HG02852 (cell line): ENCODE results near the gene SLC25A48.

Source experiments
- ATAC-seq: cut with Tn5 transposase; IDR thresholded peaks from one replicate; pipeline ENCODE4 v1.9.1; 2021; ENCODE audit warnings: mild to moderate bottlenecking, moderate library complexity; ENCODE audit not compliant: unreplicated experiment

Gene SLC25A48

DNA sequence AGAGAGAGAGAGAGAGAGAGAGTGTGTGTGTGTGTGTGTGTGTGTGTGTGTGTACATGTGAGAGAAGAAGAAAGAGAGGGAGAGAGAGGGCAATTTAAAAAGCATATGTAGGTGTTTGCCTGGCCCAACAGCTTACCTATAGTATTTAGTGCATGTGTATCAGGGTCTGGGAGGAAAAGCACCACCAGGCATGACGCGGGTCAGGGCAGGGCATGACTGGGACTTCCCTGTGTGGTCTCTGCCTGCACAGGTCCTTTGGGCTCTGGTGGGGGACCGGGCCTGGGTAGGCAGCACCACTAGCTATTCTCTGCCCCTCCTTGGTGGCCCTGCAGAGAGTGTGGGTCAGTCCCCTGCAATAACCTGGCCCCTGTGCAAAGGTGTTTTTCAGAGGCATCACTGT, 45.1 kb downstream of the SLC25A48 start:
- no peak for ATAC-seq

DNA sequence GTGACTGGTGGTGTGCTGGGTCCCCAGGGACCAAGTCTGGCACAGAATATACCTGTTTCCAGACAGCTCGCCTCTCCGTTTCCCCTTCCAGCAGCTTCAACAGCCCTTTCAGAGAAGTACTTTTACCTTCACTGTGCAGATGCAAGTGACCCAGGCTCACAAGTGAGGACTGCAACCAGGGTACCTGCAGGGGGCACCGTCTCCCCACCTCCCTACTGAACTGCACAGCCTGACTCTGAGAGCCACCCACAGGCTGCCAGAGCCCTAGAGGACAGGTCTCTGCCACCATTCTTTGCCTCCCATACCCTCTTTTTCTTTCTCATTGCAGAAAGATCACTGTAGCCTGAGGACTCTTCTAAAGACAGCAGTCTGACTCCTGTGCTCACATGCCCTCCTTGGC, 45.8 kb downstream of the SLC25A48 start:
- ATAC-seq: no peak

DNA sequence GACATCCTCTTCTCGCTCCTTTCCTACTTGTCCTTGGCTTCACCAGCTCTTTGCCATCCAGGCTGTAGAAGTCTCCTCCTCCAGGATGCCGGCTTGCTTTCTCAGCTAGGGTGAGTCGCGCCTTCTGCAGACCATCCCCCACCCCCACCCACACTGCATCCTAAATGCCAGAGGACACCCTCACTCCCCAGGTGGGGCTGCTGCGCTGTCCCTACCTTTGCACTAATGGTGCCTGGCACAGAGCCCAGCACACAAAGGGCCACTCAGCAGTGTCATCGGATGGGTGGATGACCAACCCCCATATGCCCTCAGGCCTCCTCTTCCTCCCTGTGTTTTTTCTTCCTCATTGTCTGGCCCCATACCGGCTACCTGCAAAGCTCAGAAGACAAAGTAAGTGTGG, 46.3 kb downstream of the SLC25A48 start:
- ATAC-seq: no peak

DNA sequence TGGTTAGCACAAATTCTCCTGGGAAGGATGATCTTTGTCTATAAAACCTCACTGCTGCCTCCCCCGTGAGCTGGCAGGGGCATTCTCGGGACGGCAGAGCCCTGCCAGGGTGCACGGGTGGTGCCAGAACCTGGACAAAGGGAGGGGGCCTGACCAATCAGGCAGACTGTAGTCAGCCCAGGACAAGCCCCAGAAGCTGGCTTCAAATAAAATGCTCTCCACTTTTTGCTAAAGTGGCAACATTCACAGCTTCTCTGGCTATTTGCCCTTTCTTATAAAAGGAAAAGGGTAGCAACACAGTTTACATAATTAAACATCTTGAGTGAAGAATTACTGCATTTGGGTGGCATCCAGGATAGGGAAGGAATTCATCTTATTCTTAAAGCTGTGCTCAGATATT, 46.8 kb downstream of the SLC25A48 start:
- no peak for ATAC-seq

DNA sequence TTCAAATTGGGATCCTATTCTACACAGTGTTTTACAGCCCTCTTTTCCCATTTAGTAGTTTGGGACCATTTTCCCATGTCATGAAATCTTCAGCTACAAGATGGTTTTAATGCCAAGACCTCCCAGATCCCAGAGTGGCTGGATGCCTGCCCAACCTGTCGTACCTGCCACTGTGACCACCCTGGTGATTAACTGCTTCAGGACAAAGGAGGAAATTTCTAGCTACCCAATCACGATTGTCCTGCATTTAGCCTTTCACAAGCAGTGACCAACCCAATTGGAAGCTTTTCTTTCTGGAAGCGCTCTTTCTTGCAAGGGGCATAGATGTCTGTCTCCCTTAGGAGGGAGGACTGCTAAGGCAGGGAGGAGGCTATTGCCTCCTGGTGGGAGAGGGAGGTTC, 47.4 kb downstream of the SLC25A48 start:
- ATAC-seq: no peak

DNA sequence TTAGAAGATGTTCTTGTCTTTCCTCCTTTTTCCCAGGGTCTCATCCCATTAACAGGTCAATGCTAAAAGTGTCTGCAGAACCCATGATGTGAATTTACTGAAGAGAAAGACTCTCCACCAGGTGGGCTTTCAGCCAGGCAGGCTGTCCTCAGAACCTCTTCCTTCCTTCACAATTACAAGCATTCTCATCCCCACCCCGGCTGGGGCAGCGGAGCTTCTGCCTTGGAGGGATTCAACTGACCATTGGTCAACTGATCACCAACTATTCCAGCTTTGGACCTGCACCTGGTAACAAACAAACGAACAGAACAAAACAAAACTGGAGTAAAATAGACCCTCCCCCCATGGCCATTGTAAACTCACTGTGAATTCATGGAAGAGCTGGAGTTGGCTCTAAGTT, 48.6 kb downstream of the SLC25A48 start:
- no peak for ATAC-seq

DNA sequence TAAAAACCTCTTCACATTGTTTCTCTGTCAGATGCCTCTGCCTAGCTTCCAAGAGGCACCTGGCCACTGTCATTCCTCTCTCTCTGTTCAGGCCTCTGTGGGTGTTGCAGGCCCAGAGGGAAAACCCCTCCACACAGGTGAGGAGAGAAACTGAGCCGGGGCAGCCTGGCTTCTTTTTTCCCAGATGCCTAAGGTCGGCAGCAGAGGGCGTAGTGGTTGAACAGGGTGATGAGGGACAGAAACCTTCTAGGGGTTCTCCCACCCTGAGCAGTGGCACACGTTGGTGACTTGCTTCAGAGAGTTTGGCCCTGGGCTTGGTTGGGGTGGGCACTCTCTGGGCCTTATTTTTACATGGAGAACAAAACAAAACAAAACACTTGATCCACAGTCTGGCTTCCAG, 49.0 kb downstream of the SLC25A48 start:
- no peak for ATAC-seq

DNA sequence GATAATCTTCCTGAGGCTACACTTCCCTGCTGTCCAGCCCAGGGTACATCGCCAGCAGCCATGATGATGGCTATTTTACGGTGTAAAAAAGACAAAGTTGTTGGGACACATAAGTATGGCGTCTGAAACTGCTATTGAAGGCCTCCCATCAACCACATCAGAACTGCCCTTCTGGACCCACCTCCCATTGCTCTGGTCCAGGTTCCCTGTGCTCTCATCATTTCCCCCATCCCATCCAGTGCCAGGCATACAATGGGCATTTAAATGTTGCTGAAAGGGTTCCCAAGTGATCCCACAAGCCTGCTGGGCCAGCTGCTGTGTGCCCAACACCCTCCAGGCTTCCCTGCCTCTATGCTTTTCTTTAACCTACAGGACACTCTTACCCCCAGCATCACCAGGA, 50.6 kb downstream of the SLC25A48 start:
- ATAC-seq: no peak

DNA sequence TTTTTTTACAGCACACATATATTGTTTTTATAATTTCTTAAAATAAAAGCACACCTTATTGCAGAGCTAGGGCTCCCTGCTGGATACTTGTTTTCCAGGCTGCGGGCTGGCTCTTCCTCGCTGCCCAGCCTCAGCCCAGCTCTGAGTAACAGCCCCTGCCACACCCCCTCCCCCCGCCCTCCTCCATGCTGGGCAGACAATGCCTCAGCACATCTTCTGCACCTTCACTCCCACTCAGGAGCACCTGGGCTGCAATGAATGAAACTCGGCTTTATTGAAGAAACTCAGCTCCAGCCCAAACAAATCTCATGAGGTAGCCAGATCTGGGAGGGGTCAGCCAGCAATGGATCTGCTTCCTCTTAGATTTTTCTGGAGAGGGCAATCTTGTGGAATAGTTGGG, 51.7 kb downstream of the SLC25A48 start:
- no peak for ATAC-seq

DNA sequence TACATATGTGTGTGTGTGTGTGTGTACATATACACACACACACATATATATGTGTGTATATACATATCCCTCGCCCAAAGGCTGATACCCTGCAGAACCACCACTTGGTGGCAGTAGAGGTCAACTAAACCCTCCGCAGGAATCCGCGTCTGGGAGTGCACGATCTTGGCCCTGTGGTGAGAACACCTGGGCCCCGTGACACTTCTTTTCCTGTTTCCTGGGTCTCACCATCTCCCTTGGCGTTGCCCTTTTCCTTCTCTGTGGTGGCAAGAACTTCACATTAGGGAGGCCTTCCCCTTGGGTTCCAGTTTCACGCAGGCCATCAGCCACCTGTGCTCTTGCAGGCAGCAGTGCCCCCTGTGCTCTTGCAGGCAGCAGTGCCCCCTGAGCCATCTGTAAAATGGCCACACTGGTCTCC, 53.0 kb downstream of the SLC25A48 start:
- peak; percentile 90 for ATAC-seq

DNA sequence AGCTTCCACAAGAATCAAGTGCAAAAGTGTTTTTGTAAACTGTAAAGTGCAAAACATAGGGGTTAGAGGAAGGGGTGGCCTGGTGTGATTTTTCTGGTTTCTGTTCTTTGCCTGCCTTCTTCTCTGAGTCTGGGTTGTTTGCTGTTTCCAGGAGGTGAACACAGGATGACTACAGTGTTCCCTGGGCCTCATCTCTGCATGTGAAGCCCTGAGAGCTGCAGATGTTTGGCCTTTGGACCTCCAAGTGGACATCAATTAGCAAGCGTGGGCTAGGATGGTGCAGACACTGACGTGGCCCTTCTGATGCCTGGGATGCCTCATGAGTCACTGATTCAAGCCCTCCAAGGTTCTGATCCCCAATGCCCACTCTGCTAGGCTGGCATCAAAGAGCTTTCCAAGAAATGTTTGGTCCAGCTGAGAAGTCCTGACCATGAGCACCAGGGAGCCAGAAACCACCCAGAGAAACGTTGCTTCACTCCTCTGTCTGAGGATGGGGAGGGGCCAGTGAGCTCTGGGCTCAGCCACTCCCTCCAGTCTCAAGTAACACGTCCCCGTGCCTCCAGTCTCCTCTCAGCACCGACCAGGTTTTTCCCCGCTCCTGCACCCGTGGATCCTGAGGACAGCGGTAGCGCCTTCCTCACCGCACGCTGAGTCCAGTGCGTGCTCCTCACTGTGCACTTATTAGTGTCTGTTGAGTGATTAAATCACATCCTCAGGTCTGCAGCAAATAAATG, 53.6 kb downstream of the SLC25A48 start:
- ATAC-seq: no peak

DNA sequence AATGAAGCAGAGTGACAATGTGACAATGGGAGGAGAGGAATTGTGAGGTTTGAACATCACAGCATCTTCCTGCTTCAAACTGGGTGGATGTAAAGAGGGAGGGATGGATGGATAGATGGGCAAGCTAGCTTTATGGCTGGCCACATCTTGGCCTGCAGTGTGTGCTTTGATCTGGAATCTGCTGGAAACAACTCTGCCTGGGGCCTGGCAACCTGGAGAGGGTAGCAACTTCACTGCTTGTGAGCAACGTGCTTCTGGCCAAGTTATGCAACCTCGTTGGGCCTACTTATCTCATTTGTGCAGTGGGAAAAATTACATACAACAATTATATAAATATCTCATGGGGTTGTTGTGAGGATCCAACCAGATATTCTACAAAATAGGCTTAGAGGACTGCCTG, 55.8 kb downstream of the SLC25A48 start:
- ATAC-seq: no peak

DNA sequence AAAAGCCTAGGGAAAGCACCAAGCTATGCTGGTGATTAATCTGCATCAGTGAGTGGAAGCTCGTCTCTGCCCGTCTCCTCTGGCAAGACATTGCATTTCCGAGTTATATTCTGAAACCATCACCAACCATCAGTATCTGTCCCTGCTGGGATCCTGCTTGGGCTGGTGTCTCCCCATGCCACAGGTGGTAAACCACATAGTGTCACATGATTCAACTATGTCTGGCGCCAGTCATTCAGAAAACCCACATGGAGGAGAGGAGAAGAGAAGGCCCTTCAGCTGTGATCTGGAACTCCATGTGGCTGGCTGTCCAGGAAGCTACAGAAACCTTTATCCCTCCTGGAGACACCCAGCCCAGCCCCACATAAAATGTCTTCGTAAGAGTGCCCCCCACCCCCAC, 56.4 kb downstream of the SLC25A48 start:
- no peak for ATAC-seq

DNA sequence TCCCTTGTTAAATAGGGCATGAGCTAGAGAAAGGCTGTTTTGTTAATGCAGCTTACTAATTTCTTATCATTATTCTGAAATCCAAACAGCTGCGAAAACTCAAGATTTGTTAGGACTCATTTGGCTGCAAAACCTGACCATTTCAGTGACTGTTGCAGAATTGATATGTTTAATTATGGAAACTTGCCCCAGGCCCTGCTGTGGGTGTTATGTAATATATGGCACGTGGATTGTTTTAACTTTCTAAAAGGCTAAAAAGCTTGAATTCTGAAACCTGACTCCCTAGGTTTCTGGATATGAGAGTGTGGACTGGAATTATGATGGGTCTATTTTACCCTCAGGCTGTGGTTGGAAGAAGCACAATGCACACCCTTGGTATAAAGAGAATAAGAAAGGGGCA, 56.8 kb downstream of the SLC25A48 start:
- no peak for ATAC-seq

DNA sequence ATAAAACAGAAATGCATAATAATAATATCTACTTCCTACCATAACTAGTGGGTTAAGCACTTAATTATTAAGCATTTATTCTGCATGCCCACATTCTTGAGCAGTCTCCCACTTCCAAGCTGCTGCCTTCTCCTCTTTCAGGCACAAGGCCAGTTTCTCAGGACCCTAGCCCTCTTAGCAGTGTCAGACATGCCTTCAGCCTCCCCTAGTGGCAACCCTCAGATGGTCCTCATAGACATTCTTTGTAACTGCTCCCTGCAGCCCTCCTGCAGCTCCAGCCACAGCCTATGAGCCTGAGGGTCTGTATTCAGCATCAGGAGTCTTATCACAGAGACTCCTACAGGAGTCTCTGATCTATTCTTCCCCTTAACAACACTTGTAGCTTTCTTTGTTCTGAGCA, 57.3 kb downstream of the SLC25A48 start:
- no peak for ATAC-seq

DNA sequence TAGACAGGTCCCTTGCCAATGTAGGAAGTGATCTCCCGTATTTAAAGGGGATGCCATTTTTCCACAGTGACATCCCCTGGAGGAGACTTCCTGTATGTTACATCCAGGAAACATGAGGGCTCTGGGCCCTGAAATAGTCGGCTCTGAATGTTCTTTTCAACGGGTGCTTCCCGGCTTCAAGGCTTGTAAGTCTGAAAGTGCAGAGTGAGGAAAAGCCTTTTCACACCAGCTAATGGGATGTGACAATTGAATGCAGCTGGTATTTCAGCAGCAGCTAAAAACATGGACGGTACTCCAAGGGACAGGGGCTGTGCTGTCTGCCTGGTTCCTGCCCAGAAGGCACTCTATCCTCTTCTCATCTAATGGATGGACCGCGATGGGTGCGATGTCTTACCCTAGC, 59.8 kb downstream of the SLC25A48 start:
- ATAC-seq: no peak

DNA sequence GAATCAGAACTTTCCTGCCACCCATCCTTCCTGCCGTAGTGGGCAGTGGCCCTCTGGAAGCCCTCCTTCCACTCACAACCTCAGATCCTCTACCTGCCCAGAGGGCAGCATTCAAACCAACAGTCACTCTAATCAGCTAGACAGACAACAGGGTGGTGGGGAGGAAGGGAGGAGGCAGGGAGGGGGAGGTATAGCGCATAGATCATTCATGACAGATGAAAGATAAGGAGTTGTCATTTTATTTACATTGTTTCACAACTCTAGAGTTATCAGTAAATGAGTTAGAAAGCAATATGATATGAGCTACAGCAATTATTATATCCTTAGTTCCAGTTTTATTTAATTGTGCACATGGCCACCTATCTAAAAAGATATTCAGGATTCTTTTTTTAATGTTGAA, 60.3 kb downstream of the SLC25A48 start:
- ATAC-seq: no peak

DNA sequence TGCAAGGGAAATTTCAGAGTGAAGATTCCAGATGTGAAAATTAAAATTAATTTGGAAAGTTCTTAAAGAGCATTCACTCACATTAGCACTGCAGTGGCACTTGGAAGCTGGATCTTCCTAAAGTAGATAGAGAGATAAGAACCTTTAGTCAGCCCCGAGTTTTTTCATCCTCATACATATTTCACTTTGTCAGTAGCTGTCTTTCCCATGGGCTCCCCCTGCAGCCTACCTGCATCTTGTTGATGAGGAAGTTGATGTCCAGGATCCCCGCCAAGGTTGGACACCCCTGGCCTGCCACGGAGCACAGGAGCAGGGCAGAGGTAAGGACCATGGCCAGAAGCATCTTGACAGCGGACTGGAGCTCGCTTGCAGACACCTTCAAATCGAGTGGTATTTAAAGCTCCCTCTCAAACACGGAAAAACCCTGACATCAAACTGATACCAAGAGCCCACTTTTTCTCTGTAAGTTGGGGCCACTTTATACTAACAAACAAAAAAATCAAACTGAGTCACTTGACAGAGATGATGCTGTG, 61.1 kb downstream of the SLC25A48 start, which contains the start of gene IL9:
Gene IL9, minus strand, starts transcription at position 368 of the 533 bp plus-strand sequence. Its CDS starts 25 bp downstream, at position 343.
- ATAC-seq: no peak

DNA sequence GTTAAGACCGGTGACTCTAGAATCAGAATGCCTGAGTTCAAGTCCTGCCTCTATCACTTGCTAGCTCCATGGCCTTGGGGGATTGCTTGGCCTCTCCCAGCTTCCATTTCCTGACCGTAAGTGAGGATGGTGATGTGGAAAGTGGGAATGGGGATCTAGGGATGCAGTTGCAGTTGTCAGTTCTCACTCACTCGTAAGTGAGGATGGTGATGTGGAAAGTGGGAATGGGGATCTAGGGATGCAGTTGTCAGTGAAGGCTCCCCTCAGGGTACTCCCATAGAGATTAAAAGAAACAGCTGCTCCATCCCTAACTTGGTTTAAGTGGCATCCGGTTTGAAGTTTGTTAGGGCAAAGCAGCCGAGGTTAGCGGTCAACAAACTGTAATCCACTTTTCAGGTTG, 64.2 kb downstream of the SLC25A48 start:
- ATAC-seq: no peak

DNA sequence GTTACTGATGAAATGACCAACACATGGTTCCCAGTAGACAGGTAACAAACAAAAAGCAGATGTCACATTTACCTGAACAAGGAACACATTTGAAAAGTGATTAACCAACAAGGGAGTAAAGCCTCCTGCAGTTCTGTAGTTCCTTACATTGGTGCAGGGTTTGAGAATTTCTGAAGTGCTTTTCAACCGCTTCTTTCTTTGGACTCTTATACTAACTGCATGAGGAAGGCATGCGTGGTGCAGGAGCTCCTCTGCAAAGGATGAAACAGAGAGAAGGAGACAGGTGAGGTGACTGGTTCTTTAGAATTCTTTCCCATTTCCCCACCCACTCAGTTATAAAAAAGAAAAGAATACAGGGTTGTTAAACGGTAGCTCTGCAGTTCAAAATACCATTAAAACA, 65.8 kb downstream of the SLC25A48 start:
- no peak for ATAC-seq

DNA sequence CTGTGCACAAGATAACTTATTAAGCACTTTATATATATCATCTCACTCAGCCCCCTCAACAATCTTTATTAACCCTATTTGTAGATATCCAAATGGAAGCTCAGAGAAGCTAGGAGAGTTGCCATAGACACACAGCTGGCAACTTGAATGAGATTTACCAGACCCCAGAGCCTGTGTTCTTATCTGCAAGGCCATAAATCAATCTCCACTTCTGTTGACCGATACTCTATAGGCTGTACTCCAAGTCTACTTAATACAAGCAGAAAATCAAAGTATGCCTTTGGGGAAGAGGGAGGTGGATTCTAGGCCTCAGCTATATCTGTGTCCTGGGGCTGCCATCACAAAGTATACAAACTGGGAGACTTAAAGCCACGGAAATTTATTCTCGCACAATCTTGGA, 67.2 kb downstream of the SLC25A48 start:
- no peak for ATAC-seq

DNA sequence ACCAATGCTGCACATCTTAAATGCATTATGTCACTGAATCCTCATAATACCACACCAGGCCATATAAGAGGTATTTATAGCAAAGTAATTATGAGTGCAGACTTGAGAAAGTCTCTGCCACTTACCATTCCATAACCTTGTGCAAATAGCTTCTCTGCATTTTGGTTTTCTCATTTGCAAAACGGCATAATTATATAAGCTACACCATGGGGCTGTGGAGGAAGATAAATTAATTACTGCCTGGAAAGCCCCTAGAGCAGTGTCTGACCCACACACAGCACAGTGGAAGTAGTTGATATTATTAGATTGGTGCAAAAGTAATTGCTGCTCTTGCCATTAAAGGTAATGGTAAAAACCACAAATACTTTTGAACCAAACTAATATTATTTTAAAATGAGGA, 70.7 kb downstream of the SLC25A48 start:
- no peak for ATAC-seq
